ENCODE results near the gene CXCL17. TPM values are rescaled to one million over a fixed set of nuclear protein-coding genes. Genes with fewer than 3 reads are reported as not detected.
"Not testable (repeated sequence)": the region's sequence is repeated elsewhere in the genome, so short reads cannot be mapped to it uniquely, and the experiment has no call there.

Gene CXCL17, protein sequence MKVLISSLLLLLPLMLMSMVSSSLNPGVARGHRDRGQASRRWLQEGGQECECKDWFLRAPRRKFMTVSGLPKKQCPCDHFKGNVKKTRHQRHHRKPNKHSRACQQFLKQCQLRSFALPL
- total RNA-seq, result not detected
- long read RNA-seq, donor 1, result 0 reads
- long read RNA-seq, donor 2, result 0 reads

- TF ChIP-seq, protein P1, sequence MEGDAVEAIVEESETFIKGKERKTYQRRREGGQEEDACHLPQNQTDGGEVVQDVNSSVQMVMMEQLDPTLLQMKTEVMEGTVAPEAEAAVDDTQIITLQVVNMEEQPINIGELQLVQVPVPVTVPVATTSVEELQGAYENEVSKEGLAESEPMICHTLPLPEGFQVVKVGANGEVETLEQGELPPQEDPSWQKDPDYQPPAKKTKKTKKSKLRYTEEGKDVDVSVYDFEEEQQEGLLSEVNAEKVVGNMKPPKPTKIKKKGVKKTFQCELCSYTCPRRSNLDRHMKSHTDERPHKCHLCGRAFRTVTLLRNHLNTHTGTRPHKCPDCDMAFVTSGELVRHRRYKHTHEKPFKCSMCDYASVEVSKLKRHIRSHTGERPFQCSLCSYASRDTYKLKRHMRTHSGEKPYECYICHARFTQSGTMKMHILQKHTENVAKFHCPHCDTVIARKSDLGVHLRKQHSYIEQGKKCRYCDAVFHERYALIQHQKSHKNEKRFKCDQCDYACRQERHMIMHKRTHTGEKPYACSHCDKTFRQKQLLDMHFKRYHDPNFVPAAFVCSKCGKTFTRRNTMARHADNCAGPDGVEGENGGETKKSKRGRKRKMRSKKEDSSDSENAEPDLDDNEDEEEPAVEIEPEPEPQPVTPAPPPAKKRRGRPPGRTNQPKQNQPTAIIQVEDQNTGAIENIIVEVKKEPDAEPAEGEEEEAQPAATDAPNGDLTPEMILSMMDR (IDR thresholded peaks at IDR 0.05), result no peak
- ATAC-seq (no peak), DNase-seq (no peak)
- Histone ChIP-seq H3K4me1 (ENCODE audit: low read depth) (peaks cover 12% of the 10 kb centered on the region), H3K36me3 (ENCODE audit: low read depth) (no peaks in the 10 kb centered on the region), H3K9me3 (no peaks in the 10 kb centered on the region), H3K4me3 (no peak within 1 kb of the TSS)
- intact Hi-C loops (cut with DNase I, micrococcal nuclease), result loop anchor here in 1 of 2 donors (10.0 kb wide), 1 partner anchor 92 kb away; no protein-coding TSS in a partner anchor
Observed at GRCh38 chr19:42442833-42443232, at the start of gene CXCL17. Gene CXCL17, minus strand, starts transcription at chr19:42442946. Its CDS starts 114 bp downstream, at chr19:42442832.

DNA sequence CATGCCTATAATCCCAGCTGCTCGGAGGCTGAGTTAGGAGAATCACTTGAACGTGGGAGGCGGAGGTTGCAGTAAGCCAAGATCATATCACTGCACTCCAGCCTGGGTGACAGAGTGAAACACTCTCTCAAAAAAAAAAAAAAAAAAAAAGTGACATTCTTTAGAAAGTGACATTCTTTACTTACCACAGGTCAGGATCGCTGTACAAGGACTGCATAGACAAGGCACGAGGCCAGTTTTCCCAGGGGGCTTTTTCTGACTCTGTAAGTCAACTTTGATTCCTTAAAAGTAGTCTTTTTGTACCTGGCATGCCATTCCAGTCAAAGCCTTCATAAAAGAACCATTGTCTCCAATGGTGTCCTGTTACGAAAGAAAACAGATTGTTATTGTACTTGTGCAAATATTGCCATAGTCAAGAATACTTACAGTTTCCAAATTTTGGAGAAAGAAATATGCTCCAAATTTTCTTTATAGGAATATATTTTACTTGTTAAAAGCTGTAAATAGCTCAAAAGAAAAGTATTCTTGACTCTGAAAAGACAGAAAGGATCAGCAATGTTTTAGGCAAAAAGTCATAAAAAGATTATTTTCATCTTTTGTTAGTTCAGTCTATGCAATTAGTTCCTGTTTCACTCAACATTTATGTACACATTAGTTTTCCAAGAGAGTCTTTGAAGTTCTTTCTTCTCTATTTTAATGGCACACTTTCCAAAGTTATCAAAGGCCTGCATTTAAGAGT lies 46.2 kb upstream of the CXCL17 start:
- H3K9me3 ChIP-seq, result no peaks in the 10 kb centered on the region
- DNase-seq, result no peak
- peak; percentile 47 for ATAC-seq
- no peaks in the 10 kb centered on the region for H3K36me3 ChIP-seq (ENCODE audit: low read depth)
- H3K4me3 ChIP-seq, result no peak overlapping the region
- TF ChIP-seq, protein P1 (IDR thresholded peaks at IDR 0.05), result no peak
- no peaks in the 10 kb centered on the region for H3K4me1 ChIP-seq (ENCODE audit: low read depth)
- intact Hi-C loops (cut with DNase I, micrococcal nuclease), result no loop called here

DNA sequence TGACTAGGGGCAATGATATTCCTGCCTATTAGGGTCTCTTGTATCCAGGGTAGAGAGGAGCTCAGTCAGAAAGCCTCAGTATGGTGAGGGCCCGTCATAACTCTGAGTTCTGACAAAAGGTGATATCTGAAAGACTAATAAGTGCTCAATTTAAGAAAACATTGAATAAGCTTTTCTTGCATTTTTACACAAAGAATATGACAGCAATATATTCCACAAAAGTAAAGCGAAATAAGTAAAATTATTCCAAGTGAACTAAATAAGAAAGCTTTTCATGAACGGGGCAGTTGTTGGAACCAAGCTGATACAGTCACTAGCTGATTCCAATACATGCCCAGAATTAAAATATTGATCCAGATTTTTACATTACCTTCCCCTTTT lies 45.0 kb upstream of the CXCL17 start:
- Histone ChIP-seq H3K9me3 (no peaks in the 10 kb centered on the region), H3K36me3 (ENCODE audit: low read depth) (no peaks in the 10 kb centered on the region), H3K4me1 (ENCODE audit: low read depth) (no peaks in the 10 kb centered on the region), H3K4me3 (no peak overlapping the region)
- DNase-seq, result no peak
- intact Hi-C loops (cut with DNase I, micrococcal nuclease), result no loop called here
- TF ChIP-seq, protein P1 (IDR thresholded peaks at IDR 0.05), result no peak
- ATAC-seq, result no peak

DNA sequence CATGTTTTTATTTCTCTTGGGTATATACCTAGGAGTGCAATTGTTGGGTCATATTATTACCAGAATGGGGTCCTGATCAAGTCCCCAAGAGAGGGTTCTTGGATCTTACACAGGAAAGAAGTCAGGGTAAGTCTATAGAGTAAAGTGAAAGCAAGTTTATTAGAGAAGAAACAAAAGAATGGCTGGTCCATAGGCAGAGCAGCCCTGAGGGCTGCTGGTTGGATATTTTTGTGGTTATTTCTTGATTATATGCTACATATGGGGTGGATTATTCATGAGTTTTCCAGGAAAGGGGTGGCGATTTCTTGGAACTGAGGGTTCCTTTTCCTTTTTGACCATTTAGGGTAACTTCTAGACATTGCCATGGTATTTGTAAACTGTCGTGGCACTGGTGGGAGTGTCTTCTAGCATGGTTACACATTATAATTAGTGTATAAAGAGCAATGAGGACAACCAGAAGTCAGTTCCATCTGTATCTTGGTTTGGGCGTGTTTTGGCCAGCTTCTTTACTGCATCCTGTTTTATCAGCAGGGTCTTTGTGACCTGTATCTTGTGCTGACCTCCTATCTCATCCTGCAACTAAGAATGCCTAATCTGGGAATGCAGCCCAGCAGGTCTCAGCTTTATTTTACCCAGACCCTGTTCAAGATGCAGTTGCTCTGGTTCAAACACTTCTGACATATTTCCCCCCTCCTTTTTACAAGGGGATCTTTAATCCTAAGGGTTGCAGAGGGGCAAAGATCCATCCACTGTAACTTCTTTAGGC lies 44.5 kb upstream of the CXCL17 start:
- TF ChIP-seq, protein P1 (IDR thresholded peaks at IDR 0.05), result no peak
- DNase-seq (no peak), ATAC-seq (no peak)
- Histone ChIP-seq H3K9me3 (no peaks in the 10 kb centered on the region), H3K36me3 (ENCODE audit: low read depth) (no peaks in the 10 kb centered on the region), H3K4me1 (ENCODE audit: low read depth) (no peaks in the 10 kb centered on the region), H3K4me3 (no peak overlapping the region)
- intact Hi-C loops (cut with DNase I, micrococcal nuclease), result no loop called here

GRCh38 chr19:42485036-42485435 lies 42.3 kb upstream of the CXCL17 start:
- H3K4me3 ChIP-seq; intact Hi-C loops (cut with DNase I, micrococcal nuclease); ATAC-seq; H3K9me3 ChIP-seq; H3K36me3 ChIP-seq (ENCODE audit: low read depth); DNase-seq; H3K4me1 ChIP-seq (ENCODE audit: low read depth): not testable (repeated sequence)
